Activated naive CD8-positive, alpha-beta T cell treated with anti-CD3 and anti-CD28 coated beads, Interleukin-2, amount 50 U/mL, for 24 hours (primary cell): ENCODE results near the gene FBN1.

Experiments used
- ATAC-seq: fragments of 150-1000 bp; cut with Tn5 transposase; one replicate; pipeline ENCODE4 v1.10.0; 2021
- DNase-seq: peaks from one replicate; pipeline ENCODE4 v3.0.0; 2021
- H3K27ac Mint-ChIP-seq: one replicate; pipeline ENCODE4 v1.8.0; 2021; ENCODE audit warnings: mild to moderate bottlenecking, mixed read lengths
- H3K27me3 Mint-ChIP-seq: one replicate; pipeline ENCODE4 v1.8.0; 2021; ENCODE audit warnings: mixed read lengths
- H3K36me3 Mint-ChIP-seq: one replicate; pipeline ENCODE4 v1.8.0; 2021; ENCODE audit warnings: low read depth, mixed read lengths
- H3K4me1 Mint-ChIP-seq: one replicate; pipeline ENCODE4 v1.8.0; 2021; ENCODE audit warnings: mixed read lengths
- H3K4me3 Mint-ChIP-seq: one replicate; pipeline ENCODE4 v1.8.0; 2021; ENCODE audit warnings: mild to moderate bottlenecking, moderate library complexity, mixed read lengths
- H3K9me3 Mint-ChIP-seq: one replicate; pipeline ENCODE4 v1.8.0; 2021; ENCODE audit warnings: mixed read lengths

Gene FBN1

GRCh38 chr15:48569591-48570302, 75.8 kb downstream of the FBN1 start:
- H3K4me1 Mint-ChIP-seq, result no peaks in the 10 kb centered on the region
- no peaks in the 10 kb centered on the region for H3K9me3 Mint-ChIP-seq
- no peak overlapping the region for H3K27ac Mint-ChIP-seq
- H3K4me3 Mint-ChIP-seq, result no peak overlapping the region
- no peaks in the 10 kb centered on the region for H3K27me3 Mint-ChIP-seq
- no peak for ATAC-seq
- H3K36me3 Mint-ChIP-seq, result no peaks in the 10 kb centered on the region
- DNase-seq, result no peak

DNA sequence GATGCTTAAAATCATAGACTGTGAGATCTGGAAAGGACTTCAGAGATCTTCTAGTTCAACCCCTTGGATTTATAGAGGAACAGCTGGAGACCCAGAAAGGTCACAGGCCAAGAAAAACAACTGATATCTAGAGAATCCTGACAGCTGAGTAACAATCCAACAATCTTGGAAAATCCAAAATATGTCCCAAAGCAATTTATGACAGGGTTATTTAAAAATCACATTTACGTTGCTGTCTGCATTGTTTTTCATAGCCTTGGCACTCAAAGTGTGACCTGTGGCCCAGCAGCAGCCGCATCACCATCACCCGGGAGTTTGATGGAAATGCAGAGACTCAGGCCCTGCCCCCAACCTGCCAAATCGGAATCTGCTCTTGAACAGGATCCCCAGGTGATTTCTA, 78.8 kb downstream of the FBN1 start:
- H3K27me3 Mint-ChIP-seq, result peaks cover 2% of the 10 kb centered on the region
- no peak for DNase-seq
- H3K27ac Mint-ChIP-seq, result no peak overlapping the region
- H3K9me3 Mint-ChIP-seq, result no peaks in the 10 kb centered on the region
- no peak overlapping the region for H3K4me3 Mint-ChIP-seq
- ATAC-seq, result no peak
- no peaks in the 10 kb centered on the region for H3K4me1 Mint-ChIP-seq
- no peaks in the 10 kb centered on the region for H3K36me3 Mint-ChIP-seq

- Mint-ChIP-seq H3K4me3 (no peak overlapping the region), H3K27me3 (peaks cover 2% of the 10 kb centered on the region), H3K27ac (no peak overlapping the region), H3K4me1 (no peaks in the 10 kb centered on the region), H3K9me3 (no peaks in the 10 kb centered on the region), H3K36me3 (no peaks in the 10 kb centered on the region)
- DNase-seq (no peak), ATAC-seq (no peak)
Observed at GRCh38 chr15:48565560-48566482, 79.7 kb downstream of the FBN1 start.

- ATAC-seq (no peak), DNase-seq (no peak)
- H3K9me3 Mint-ChIP-seq, result no peaks in the 10 kb centered on the region
- H3K36me3 Mint-ChIP-seq, result no peaks in the 10 kb centered on the region
- peaks cover 2% of the 10 kb centered on the region for H3K27me3 Mint-ChIP-seq
- H3K27ac Mint-ChIP-seq, result no peak overlapping the region
- no peak overlapping the region for H3K4me3 Mint-ChIP-seq
- no peaks in the 10 kb centered on the region for H3K4me1 Mint-ChIP-seq
Observed at GRCh38 chr15:48564690-48565089, 80.8 kb downstream of the FBN1 start.

- no peaks in the 10 kb centered on the region for H3K9me3 Mint-ChIP-seq
- ATAC-seq, result no peak
- no peak for DNase-seq
- no peaks in the 10 kb centered on the region for H3K36me3 Mint-ChIP-seq
- H3K4me3 Mint-ChIP-seq, result no peak overlapping the region
- peaks cover 2% of the 10 kb centered on the region for H3K27me3 Mint-ChIP-seq
- H3K4me1 Mint-ChIP-seq, result no peaks in the 10 kb centered on the region
- H3K27ac Mint-ChIP-seq, result no peak overlapping the region
Observed at GRCh38 chr15:48563934-48564333, 81.6 kb downstream of the FBN1 start.

DNA sequence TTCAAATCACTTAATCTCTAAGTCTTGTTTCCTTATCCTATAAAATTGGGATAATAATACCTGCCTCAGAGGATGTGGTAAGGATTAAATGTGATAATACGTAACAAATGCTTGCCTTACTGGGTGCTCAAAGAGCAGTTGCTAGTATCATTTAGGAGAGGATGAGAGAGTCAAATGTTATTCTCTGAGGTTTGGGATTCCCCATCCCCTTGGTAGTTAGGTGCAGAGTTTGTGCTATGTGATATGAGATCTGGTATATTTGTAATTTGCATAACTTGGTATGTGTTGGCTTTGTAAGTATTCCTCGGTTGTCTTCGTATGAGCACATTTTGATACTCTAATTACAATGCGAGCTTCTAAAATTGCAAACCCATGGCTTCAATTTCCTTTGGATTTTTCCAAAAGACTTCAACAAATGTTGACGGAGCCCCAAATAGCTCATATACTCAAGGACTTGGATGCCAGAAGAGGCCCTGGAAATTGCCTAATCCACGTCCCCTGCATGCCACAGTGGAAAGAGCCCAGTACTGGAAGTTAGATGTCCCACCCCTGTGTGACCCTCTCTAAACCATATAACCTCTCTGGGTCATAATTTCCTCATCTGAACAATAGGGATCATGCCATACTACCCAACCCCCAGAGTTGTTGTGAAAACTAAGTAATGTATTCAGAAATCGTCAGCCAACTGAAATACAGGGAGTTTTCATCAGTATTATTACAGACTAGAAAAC, 85.0 kb downstream of the FBN1 start:
- Mint-ChIP-seq H3K9me3 (no peaks in the 10 kb centered on the region), H3K4me1 (no peaks in the 10 kb centered on the region), H3K36me3 (no peaks in the 10 kb centered on the region), H3K4me3 (no peak overlapping the region), H3K27me3 (peaks cover 2% of the 10 kb centered on the region), H3K27ac (no peak overlapping the region)
- DNase-seq (no peak), ATAC-seq (no peak)

GRCh38 chr15:48559285-48559684, 86.2 kb downstream of the FBN1 start:
- Mint-ChIP-seq H3K9me3 (no peaks in the 10 kb centered on the region), H3K27me3 (peaks cover 2% of the 10 kb centered on the region), H3K36me3 (no peaks in the 10 kb centered on the region), H3K4me1 (no peaks in the 10 kb centered on the region), H3K4me3 (no peak overlapping the region), H3K27ac (no peak overlapping the region)
- DNase-seq (no peak), ATAC-seq (no peak)

GRCh38 chr15:48558226-48558625, 87.3 kb downstream of the FBN1 start:
- no peak overlapping the region for H3K4me3 Mint-ChIP-seq
- no peaks in the 10 kb centered on the region for H3K4me1 Mint-ChIP-seq
- no peaks in the 10 kb centered on the region for H3K36me3 Mint-ChIP-seq
- peaks cover 2% of the 10 kb centered on the region for H3K27me3 Mint-ChIP-seq
- ATAC-seq, result no peak
- H3K9me3 Mint-ChIP-seq, result no peaks in the 10 kb centered on the region
- H3K27ac Mint-ChIP-seq, result no peak overlapping the region
- no peak for DNase-seq

- H3K27me3 Mint-ChIP-seq, result no peaks in the 10 kb centered on the region
- no peak overlapping the region for H3K4me3 Mint-ChIP-seq
- no peak overlapping the region for H3K27ac Mint-ChIP-seq
- H3K9me3 Mint-ChIP-seq, result no peaks in the 10 kb centered on the region
- no peak for ATAC-seq
- H3K4me1 Mint-ChIP-seq, result no peaks in the 10 kb centered on the region
- DNase-seq, result no peak
- no peaks in the 10 kb centered on the region for H3K36me3 Mint-ChIP-seq
Observed at GRCh38 chr15:48557335-48557734, 88.2 kb downstream of the FBN1 start.

- ATAC-seq (no peak), DNase-seq (no peak)
- Mint-ChIP-seq H3K27ac (no peak overlapping the region), H3K9me3 (no peaks in the 10 kb centered on the region), H3K36me3 (no peaks in the 10 kb centered on the region), H3K4me1 (no peaks in the 10 kb centered on the region), H3K27me3 (no peaks in the 10 kb centered on the region), H3K4me3 (no peak overlapping the region)
Observed at GRCh38 chr15:48556159-48556897, 89.2 kb downstream of the FBN1 start.

- Mint-ChIP-seq H3K4me1 (no peaks in the 10 kb centered on the region), H3K27me3 (no peaks in the 10 kb centered on the region), H3K36me3 (no peaks in the 10 kb centered on the region), H3K4me3 (no peak overlapping the region), H3K27ac (no peak overlapping the region), H3K9me3 (no peaks in the 10 kb centered on the region)
- no peak for ATAC-seq
- no peak for DNase-seq
Observed at GRCh38 chr15:48555241-48555881, 90.1 kb downstream of the FBN1 start.

- no peak for DNase-seq
- no peaks in the 10 kb centered on the region for H3K9me3 Mint-ChIP-seq
- no peak for ATAC-seq
- no peak overlapping the region for H3K27ac Mint-ChIP-seq
- H3K36me3 Mint-ChIP-seq, result no peaks in the 10 kb centered on the region
- H3K4me1 Mint-ChIP-seq, result no peaks in the 10 kb centered on the region
- H3K27me3 Mint-ChIP-seq, result no peaks in the 10 kb centered on the region
- no peak overlapping the region for H3K4me3 Mint-ChIP-seq
Observed at GRCh38 chr15:48554112-48554511, 91.4 kb downstream of the FBN1 start.

- ATAC-seq (no peak), DNase-seq (no peak)
- Mint-ChIP-seq H3K4me3 (no peak overlapping the region), H3K27me3 (no peaks in the 10 kb centered on the region), H3K27ac (no peak overlapping the region), H3K4me1 (no peaks in the 10 kb centered on the region), H3K36me3 (no peaks in the 10 kb centered on the region), H3K9me3 (no peaks in the 10 kb centered on the region)
Observed at GRCh38 chr15:48553559-48553958, 92.0 kb downstream of the FBN1 start.
